Cerebellar cortex (tissue), 1 donor: ENCODE results near the gene GPC5.

ENCODE experiments used
- DNase-seq: peaks from one replicate; pipeline ENCODE4 v3.0.0-alpha.2; 2015; ENCODE audit warnings: low spot score

GPC5 gene

GRCh38 chr13:91714855-91715254 lies 316.4 kb downstream of the GPC5 start:
- no peak for DNase-seq

DNA sequence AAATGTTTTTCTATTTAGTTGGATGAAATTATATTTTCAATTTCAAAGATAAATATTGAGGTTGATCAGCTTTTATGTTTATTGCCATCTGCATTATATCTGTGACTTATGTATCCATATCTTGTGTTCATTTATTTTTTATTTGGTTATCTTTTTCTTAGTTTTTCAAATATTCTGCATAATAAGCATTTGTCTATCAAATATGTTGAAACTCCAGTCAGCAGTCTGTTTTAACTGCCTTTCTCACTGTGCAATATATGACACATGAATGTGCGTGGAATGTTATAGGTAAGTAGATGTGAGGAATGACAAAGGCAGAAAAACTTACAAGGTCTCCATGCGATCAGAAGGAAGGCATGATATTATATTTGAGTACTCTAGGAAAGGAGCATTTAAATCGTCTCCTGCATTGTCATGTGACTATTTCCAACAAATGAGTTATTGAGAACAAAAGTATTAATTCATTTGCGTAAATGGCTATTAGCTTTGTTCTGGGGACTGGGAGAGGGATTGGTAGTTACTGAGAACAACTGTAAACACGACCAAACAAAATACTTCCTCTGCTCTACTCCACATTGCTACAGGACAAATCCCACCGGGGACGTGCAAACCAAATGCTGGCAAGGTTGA lies 318.1 kb downstream of the GPC5 start:
- no peak for DNase-seq

DNA sequence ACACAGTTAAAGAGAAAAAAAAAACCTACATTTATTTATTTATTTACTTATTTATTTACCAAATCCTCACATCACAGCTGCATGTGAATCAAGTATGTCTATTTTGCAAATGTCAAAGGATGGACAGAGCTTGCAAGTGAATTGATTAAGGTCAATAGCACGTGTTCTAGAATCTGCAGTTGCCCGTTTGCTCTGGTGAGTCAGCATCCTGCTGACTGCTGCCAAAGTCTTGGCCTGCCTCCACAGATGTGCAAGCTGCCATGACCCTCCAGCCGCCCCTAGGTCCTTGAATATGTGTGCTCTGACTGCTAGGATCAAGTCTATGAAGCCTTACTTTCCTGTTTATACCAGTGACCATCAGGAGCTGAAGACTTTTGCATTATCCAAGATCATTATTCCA lies 320.6 kb downstream of the GPC5 start:
- no peak for DNase-seq

GRCh38 chr13:91721413-91721812 lies 323.0 kb downstream of the GPC5 start:
- DNase-seq, result no peak

GRCh38 chr13:91722267-91722884 lies 324.0 kb downstream of the GPC5 start:
- DNase-seq, result peak; percentile 7

DNA sequence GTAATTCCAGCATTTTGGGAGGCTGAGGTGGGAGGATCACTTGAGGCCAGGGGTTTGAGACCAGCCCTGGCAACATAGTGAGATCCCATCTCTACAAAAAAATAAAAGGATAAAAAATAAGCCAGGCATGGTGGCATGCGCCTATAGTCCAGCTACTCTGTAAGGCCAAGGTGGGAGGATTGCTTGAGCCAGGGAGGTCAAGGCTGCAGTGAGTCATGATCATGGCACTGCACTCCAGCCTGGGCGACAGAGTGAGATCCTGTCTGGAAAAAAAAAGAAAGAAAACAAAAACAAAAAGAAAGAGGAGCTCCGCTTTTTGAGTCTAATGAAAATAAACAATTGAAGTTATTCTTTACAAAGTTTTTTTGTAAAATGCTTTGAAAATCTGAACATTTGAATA lies 326.2 kb downstream of the GPC5 start:
- no peak for DNase-seq

DNA sequence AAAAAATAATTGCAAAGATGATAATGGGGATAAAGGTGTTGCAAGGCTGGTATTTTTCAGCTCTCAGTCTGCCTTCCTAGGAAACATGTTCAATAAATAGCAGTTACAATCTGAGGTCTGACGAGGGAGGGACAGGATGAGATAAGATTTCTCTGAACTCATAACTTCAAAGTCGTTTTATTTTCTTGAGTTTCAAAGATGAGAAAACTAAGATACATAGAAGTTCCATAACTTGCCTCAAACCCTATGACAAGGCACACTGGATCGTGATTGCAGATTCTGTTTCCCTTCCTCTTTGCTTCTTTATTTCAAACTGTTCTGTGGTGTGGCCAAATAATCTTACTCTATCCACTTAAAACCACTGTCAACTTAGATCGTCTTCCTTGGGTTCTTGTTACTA lies 327.2 kb downstream of the GPC5 start:
- DNase-seq, result no peak

DNA sequence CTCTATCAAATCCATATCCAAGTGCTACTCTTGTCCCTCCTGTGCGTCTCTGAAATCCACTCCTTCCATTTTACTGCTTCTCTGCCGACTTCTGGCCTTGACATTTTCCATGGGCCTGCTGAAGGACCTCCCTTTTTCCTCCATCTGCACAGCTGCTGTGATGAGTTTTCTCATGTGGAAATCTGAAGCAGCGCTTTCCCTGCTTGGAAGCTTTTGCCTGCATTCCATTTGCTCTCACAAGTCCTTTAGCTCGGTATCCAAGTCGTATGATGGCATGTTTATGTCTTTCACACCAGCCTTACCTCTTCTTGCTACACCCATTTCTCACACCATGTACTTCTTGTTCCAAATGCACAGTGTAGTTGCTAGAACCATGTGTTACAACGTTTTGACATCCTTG lies 328.2 kb downstream of the GPC5 start:
- DNase-seq, result no peak

DNA sequence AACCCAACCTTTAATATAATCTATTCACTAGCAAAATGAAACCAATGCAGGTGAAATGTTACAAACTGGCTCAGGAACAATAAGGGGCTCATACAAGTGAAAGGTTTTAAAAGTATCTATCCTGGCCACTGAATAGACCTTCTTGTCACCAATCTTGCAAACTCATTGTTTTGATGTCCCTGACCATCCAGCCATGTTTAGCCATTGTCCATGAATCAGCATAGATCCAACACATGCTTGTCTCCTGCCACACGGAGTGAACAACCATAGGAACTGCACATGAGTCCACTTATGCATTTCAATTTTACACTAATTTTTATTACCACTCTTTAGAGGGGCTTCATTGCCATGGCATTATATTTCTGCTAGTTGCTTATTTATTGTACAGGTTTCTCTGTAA lies 331.4 kb downstream of the GPC5 start:
- DNase-seq, result no peak

DNA sequence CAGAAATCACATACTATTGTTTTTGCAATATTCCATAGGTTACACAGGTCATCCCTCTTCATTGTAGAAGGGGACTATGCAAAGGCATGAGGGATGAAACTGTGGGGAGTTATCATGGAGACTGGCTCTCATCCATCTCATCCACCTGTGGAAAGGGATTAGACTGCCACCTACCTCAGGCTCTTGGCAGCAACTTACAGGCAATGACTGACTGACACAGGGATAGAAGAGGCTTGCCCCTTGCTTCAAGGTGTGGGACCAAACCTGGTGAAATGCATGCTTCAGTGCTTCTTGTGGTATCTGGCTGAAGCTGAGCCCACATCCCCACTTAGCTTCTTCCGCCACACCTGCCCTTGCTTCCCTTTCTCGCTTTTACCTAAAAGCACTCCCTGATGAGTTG lies 341.3 kb downstream of the GPC5 start:
- DNase-seq, result no peak

GRCh38 chr13:91740756-91741155 lies 342.3 kb downstream of the GPC5 start:
- no peak for DNase-seq

DNA sequence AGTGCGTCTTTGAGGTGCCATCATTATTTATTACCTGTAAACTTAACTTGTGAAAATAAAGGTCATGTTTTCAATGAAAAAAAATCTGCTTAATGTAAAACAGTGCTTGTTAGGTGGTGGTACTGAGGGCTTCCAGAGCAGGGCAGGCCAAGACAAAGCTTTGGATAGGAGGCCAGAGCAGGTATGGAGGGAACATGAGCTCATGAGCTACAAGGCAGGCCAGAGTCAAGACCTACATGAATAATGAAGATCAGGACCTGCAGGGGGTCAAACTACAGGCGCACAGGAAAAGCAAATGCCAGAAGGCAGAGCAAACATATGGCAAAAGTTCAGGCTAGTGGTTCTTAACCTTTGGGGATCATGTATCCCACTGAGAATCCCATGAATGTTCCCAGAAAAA lies 343.5 kb downstream of the GPC5 start:
- no peak for DNase-seq

GRCh38 chr13:91744284-91744683 lies 345.9 kb downstream of the GPC5 start:
- no peak for DNase-seq

DNA sequence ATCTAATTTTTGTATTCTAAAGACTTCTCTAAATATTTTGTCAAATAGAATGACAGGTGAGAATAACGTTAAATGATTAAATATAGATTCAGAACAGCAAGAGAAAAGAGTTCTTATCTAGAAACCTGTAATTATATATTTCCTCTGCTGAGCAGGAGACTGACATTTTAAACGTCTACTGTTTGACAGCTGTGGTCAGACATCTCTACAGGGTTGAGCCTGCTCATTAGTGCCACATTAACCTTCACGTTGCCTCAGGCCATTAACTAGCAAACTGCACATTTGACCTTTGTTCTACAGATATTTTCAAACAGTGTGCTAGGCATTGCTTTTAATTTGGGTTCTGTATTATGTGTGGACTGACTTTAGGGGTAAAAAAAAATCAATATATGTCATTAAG lies 347.5 kb downstream of the GPC5 start:
- no peak for DNase-seq

DNA sequence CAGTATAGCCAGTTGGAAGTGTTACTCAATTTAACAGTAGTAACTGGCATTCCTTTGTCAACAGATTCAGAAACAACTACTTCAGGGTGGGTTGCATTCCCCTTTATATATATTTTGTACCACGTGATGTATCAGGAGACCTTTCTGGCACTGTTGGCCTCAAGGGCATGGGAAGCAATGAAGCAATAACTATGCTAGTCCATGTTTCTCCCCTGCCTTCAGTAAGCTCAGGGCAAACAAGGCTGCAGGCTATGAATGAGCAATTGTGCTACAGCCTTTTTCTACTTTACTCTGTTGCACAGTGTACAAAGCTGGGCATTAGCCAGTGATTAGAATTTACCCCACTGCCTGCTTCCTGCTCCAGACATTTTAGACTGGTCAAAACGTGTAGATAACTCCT lies 348.8 kb downstream of the GPC5 start:
- DNase-seq, result no peak

GRCh38 chr13:91748416-91749089 lies 350.1 kb downstream of the GPC5 start:
- no peak for DNase-seq

- no peak for DNase-seq
Measured at GRCh38 chr13:91758724-91759123, 360.3 kb downstream of the GPC5 start.

- no peak for DNase-seq
Measured at GRCh38 chr13:91762957-91763356, 364.5 kb downstream of the GPC5 start.

- DNase-seq, result no peak
Measured at GRCh38 chr13:91764527-91764926, 366.1 kb downstream of the GPC5 start.

- DNase-seq, result no peak
Measured at GRCh38 chr13:91767651-91768050, 369.2 kb downstream of the GPC5 start.

- no peak for DNase-seq
Measured at GRCh38 chr13:91768746-91769145, 370.3 kb downstream of the GPC5 start.

GRCh38 chr13:91771229-91771628 lies 372.8 kb downstream of the GPC5 start:
- DNase-seq, result no peak

GRCh38 chr13:91773591-91774227 lies 375.3 kb downstream of the GPC5 start:
- DNase-seq, result peak; percentile 4
